C4-2B (cell line): ENCODE results near the gene GPR183.

ENCODE experiments used
- CTCF ChIP-seq: fragments of 450-650 bp; conservative IDR thresholded peaks from 2 replicates; pipeline ENCODE4 v1.5.1; 2017; ENCODE audit warnings: mild to moderate bottlenecking
- ZFX ChIP-seq: fragments of 450-650 bp; IDR thresholded peaks from 2 replicates; pipeline ENCODE4 v1.6.1; 2017

GRCh38 chr13:99277629-99278028 is 29.6 kb downstream of the GPR183 start:
- TF ChIP-seq CTCF (no peak), ZFX (no peak)
